OCI-LY7 (cell line): Measurements from ENCODE around the gene MGAT2. TPM values are rescaled to one million over a fixed set of nuclear protein-coding genes. Genes with fewer than 3 reads are reported as not detected.

ENCODE experiments used
- BruUV-seq: library from RNA; stranded (reverse); fragments of 400-500 nt; replicated peaks from 2 replicates; lab custom pipeline; 2021; lab: Mats Ljungman, UMichigan
- CTCF ChIA-PET: fragments of 300-600 bp; sonication (Branson Sonifier 250); formaldehyde crosslinking; loops from one replicate; lab custom pipeline; 2022; ENCODE audit warnings: antibody characterized with exemption; ENCODE audit not compliant: unreplicated experiment; lab: Charles Lee
- POLR2A ChIA-PET: fragments of 300-600 bp; sonication (Branson Sonifier 250); formaldehyde crosslinking; loops from one replicate; lab custom pipeline; 2022; ENCODE audit warnings: antibody characterized with exemption; lab: Charles Lee
- DNase-seq: peaks from one replicate; pipeline ENCODE4 v3.0.0-alpha.2; 2015; ENCODE audit warnings: low spot score
- H2AFZ ChIP-seq: fragments of 200-600 bp; sonication (generic), shearing (Covaris generic); 2 replicates; pipeline ENCODE4 v1.6.1; 2014; ENCODE audit warnings: mild to moderate bottlenecking, antibody characterized with exemption, low read length, moderate library complexity
- H3K27ac ChIP-seq: fragments of 200-600 bp; sonication (generic); 2 replicates; pipeline ENCODE4 v1.5.1; 2014; ENCODE audit warnings: mixed run types, low read depth, mild to moderate bottlenecking, moderate library complexity, low read length, inconsistent platforms; ENCODE audit not compliant: poor library complexity, severe bottlenecking
- H3K36me3 ChIP-seq: fragments of 200-600 bp; sonication (generic); 2 replicates; pipeline ENCODE4 v1.6.1; 2014; ENCODE audit warnings: mild to moderate bottlenecking, antibody characterized with exemption, low read length, moderate library complexity, mixed read lengths; ENCODE audit not compliant: insufficient read depth
- H3K4me1 ChIP-seq: fragments of 200-600 bp; sonication (generic); 2 replicates; pipeline ENCODE4 v1.5.1; 2014; ENCODE audit warnings: mild to moderate bottlenecking, low read length; ENCODE audit not compliant: insufficient read depth, poor library complexity, severe bottlenecking
- H3K4me2 ChIP-seq: fragments of 200-600 bp; sonication (generic); 2 replicates; pipeline ENCODE4 v1.6.1; 2014; ENCODE audit warnings: mild to moderate bottlenecking, low read length
- H3K4me3 ChIP-seq: fragments of 200-600 bp; sonication (generic); 2 replicates; pipeline ENCODE4 v1.5.1; 2014; ENCODE audit warnings: mild to moderate bottlenecking, low read depth, low read length; ENCODE audit not compliant: poor library complexity, severe bottlenecking
- H3K79me2 ChIP-seq: fragments of 200-600 bp; sonication (generic); 2 replicates; pipeline ENCODE4 v1.6.1; 2016; ENCODE audit warnings: low read depth, mild to moderate bottlenecking, low read length, moderate library complexity, mixed read lengths; ENCODE audit not compliant: insufficient read depth
- H3K9me2 ChIP-seq: fragments of 200-600 bp; sonication (generic); 2 replicates; pipeline ENCODE4 v1.6.1; 2016; ENCODE audit warnings: mild to moderate bottlenecking, low read length, mixed read lengths; ENCODE audit not compliant: insufficient read depth
- H3K9me3 ChIP-seq: fragments of 200-600 bp; sonication (generic); 2 replicates; pipeline ENCODE4 v1.6.1; 2014; ENCODE audit warnings: mild to moderate bottlenecking, mixed run types, low read length, mixed read lengths
- H4K20me1 ChIP-seq: fragments of 200-600 bp; sonication (generic); 2 replicates; pipeline ENCODE4 v1.6.1; 2014; ENCODE audit warnings: mild to moderate bottlenecking, antibody characterized with exemption, low read length, moderate library complexity, mixed read lengths; ENCODE audit not compliant: insufficient read depth
- CTCF ChIP-seq: fragments of 200-600 bp; sonication (generic); conservative IDR thresholded peaks from 2 replicates; pipeline ENCODE4 v1.5.1; 2014; ENCODE audit warnings: mild to moderate bottlenecking, antibody characterized with exemption, low read length, moderate library complexity, mixed read lengths
- EZH2phosphoT487 ChIP-seq: fragments of 200-600 bp; sonication (generic); IDR thresholded peaks from 2 replicates; pipeline ENCODE4 v1.6.1; 2018; ENCODE audit warnings: low read depth, borderline replicate concordance, mild to moderate bottlenecking, mixed run types, antibody characterized with exemption, low read length, moderate library complexity, mixed read lengths
- intact Hi-C: fragments of 100-400 bp; cut with micrococcal nuclease; formaldehyde crosslinking; loops from one replicate; pipeline ENCODE4 v1.10.0; 2022; ENCODE audit not compliant: unreplicated experiment
- total RNA-seq, 2 experiments: library from RNA; depleted of rRNA in 1 of 2; stranded (reverse); fragments of >200 nt in 1 of 2; shearing (Covaris generic) in 1 of 2; gene quantifications; 2 replicates each; pipeline ENCODE4 v1.2.3, GENCODE V29; 2014 to 2022

The MGAT2 gene
- total RNA-seq, 2 experiments from 2014 or later = 71.7 to 83.5 TPM

GRCh38 chr14:49623387-49623786 is 2.8 kb downstream of the MGAT2 start:
- no TSS peak for BruUV-seq
- CTCF ChIA-PET = no interaction called here
- H3K4me3 ChIP-seq = peak overlapping the region; percentile 88

GRCh38 chr14:49623941-49624839 is 3.6 kb downstream of the MGAT2 start:
- no peaks in the 10 kb centered on the region for H3K9me2 ChIP-seq
- H3K4me1 ChIP-seq = peaks cover 52% of the 10 kb centered on the region
- no TSS peak for BruUV-seq
- H3K79me2 ChIP-seq = peaks cover 94% of the 10 kb centered on the region
- peaks cover 67% of the 10 kb centered on the region for H3K36me3 ChIP-seq
- intact Hi-C loops = loop anchor here (5.0 kb wide), 1 partner anchor 348 kb away; no protein-coding TSS in a partner anchor
- H4K20me1 ChIP-seq = peaks cover 32% of the 10 kb centered on the region
- DNase-seq = peak; percentile 44
- POLR2A ChIA-PET = interaction anchor here (0.5 to 6.5 kb wide), 9 partner anchors 9 to 590 kb away, joined by 3 to 62 read pairs (median 3); partner anchors contain the start of gene DNAAF2
- H3K27ac ChIP-seq = peak overlapping the region; percentile 38
- H3K4me2 ChIP-seq = peak overlapping the region; percentile 76
- H3K9me3 ChIP-seq = no peaks in the 10 kb centered on the region
- TF ChIP-seq CTCF (no peak), EZH2phosphoT487 (no peak)
- CTCF ChIA-PET = no interaction called here
- peak overlapping the region; percentile 88 for H3K4me3 ChIP-seq
- H2AFZ ChIP-seq = no peak overlapping the region

More at GRCh38 chr14:49623387-49623786, 2.8 kb downstream of the MGAT2 start:
- Histone ChIP-seq H3K4me2 (peak overlapping the region; percentile 76), H4K20me1 (peaks cover 32% of the 10 kb centered on the region), H3K9me2 (no peaks in the 10 kb centered on the region), H3K4me1 (peaks cover 52% of the 10 kb centered on the region), H3K9me3 (no peaks in the 10 kb centered on the region), H3K36me3 (peaks cover 72% of the 10 kb centered on the region), H2AFZ (no peak overlapping the region), H3K79me2 (peaks cover 94% of the 10 kb centered on the region), H3K27ac (peak overlapping the region; percentile 38)
- TF ChIP-seq EZH2phosphoT487 = no peak
- no peak for TF ChIP-seq CTCF
- POLR2A ChIA-PET = interaction anchor here (0.7 to 6.5 kb wide), 6 partner anchors 10 to 235 kb away, joined by 3 to 62 read pairs (median 6); partner anchors contain the start of gene DNAAF2
- intact Hi-C loops = loop anchor here (5.0 kb wide), 1 partner anchor 349 kb away; no protein-coding TSS in a partner anchor
- DNase-seq = no peak
